Hepatocyte (in vitro differentiated cells): Measurements from ENCODE around the gene LDLRAD1.

Source experiments
- CTCF ChIP-seq: fragments of 200-600 bp; sonication (generic); IDR thresholded peaks from 2 replicates; pipeline ENCODE4 v1.5.1; 2016; ENCODE audit warnings: antibody characterized with exemption, mild to moderate bottlenecking; ENCODE audit not compliant: poor library complexity
- EZH2 ChIP-seq: fragments of 200-600 bp; sonication (generic); IDR thresholded peaks from 2 replicates; pipeline ENCODE4 v1.6.1; 2016; ENCODE audit warnings: antibody characterized with exemption, mild to moderate bottlenecking, borderline replicate concordance

GRCh38 chr1:54024358-54024757 is 6.4 kb upstream of the LDLRAD1 start:
- TF ChIP-seq CTCF (no peak), EZH2 (no peak)
